Subcutaneous adipose tissue (tissue), 4 donors: Measurements from ENCODE around the gene TSGA10IP. TPM values are rescaled to one million over a fixed set of nuclear protein-coding genes. Genes with fewer than 3 reads are reported as not detected.

Experiments
- CTCF ChIP-seq: fragments of 450-650 bp; IDR thresholded peaks from one replicate; pipeline ENCODE4 v1.5.1; 2016; ENCODE audit warnings: low read depth, mild to moderate bottlenecking, control low read depth, antibody characterized with exemption, moderate library complexity
- total RNA-seq, 4 donors: library from RNA; depleted of rRNA; stranded (reverse); fragments of >200 nt; gene quantifications; one replicate each; pipeline ENCODE4 v1.1.0, GENCODE V29; 2016

The TSGA10IP gene
- total RNA-seq, 4 donors from 2014 or later = not detected

GRCh38 chr11:65942531-65942930 is 2.7 kb upstream of the TSGA10IP start:
- no peak for TF ChIP-seq CTCF

- TF ChIP-seq CTCF = no peak
Observed at GRCh38 chr11:65944191-65944590, 1.1 kb upstream of the TSGA10IP start.

GRCh38 chr11:65944767-65945166 is 513 bp upstream of the TSGA10IP start:
- no peak for TF ChIP-seq CTCF

GRCh38 chr11:65945941-65946558 is 770 bp downstream of the TSGA10IP start:
- no peak for TF ChIP-seq CTCF

GRCh38 chr11:65946655-65947054 is 1.4 kb downstream of the TSGA10IP start:
- no peak for TF ChIP-seq CTCF

GRCh38 chr11:65947133-65947532 is 1.9 kb downstream of the TSGA10IP start:
- TF ChIP-seq CTCF = no peak

GRCh38 chr11:65947603-65948125 is 2.4 kb downstream of the TSGA10IP start:
- TF ChIP-seq CTCF = no peak
